ENCODE measurements around the gene RPS19. TPM values are rescaled to one million over a fixed set of nuclear protein-coding genes. Genes with fewer than 3 reads are reported as not detected.

The RPS19 gene
- polyA plus RNA-seq, 1 donor (not counting 4 experiments of a cell fraction or from before 2014, with no cell fraction given): 2,290 TPM

GRCh38 chr19:41895745-41896580 lies 35.9 kb downstream of the RPS19 start:
- FAIRE-seq (no peak), DNase-seq (ENCODE audit: low read depth, low spot score) (no peak)
- dilution Hi-C loops (cut with MboI; ENCODE audit: extremely low pct_ligation_motif_present, low sequenced_read_pairs): no loop called here
- Histone ChIP-seq H3K79me2 (ENCODE audit: control insufficient read depth, insufficient read depth, low read length) (peaks cover 6% of the 10 kb centered on the region), H3K36me3 (ENCODE audit: control insufficient read depth in 2 of 2, extremely low read depth in 1 of 2, insufficient read depth in 2 of 2, low read length in 2 of 2) (peaks cover 36 to 52% of the 10 kb centered on the region in 2 experiments), H3K27ac (ENCODE audit: control insufficient read depth, insufficient read depth, low read length) (no peak overlapping the region), H2AFZ (ENCODE audit: control insufficient read depth, low read length) (no peak overlapping the region), H3K4me2 (ENCODE audit: control insufficient read depth, extremely low read depth, insufficient read depth, low read depth, low read length) (no peak overlapping the region), H3K9me3 (ENCODE audit: control insufficient read depth, low read depth, low read length) (no peaks in the 10 kb centered on the region), H3K4me1 (ENCODE audit: control insufficient read depth, extremely low read depth, insufficient read depth, low read length) (no peaks in the 10 kb centered on the region), H3K9ac (ENCODE audit: control insufficient read depth, extremely low read depth, insufficient read depth, low read length) (no peak overlapping the region), H3K27me3 (ENCODE audit: control insufficient read depth, extremely low read depth, insufficient read depth, low read length) (no peaks in the 10 kb centered on the region), H3K9me1 (ENCODE audit: control insufficient read depth, extremely low read depth, insufficient read depth, low read length) (no peaks in the 10 kb centered on the region), H4K20me1 (ENCODE audit: control insufficient read depth, extremely low read depth, insufficient read depth, low read length) (no peaks in the 10 kb centered on the region), H3K4me3 (ENCODE audit: control insufficient read depth in 2 of 3, extremely low read depth in 1 of 3, insufficient read depth in 2 of 3, low read depth in 1 of 3, low read length in 3 of 3) (no peak overlapping the region)
- TF ChIP-seq EZH2 (IDR thresholded peaks at IDR 0.05; ENCODE audit: low read length) (no peak), CTCF (optimal IDR thresholded peaks at IDR 0.05 in 1 of 3, IDR thresholded peaks at IDR 0.05 in 1 of 3, conservative IDR thresholded peaks at IDR 0.05 in 1 of 3; ENCODE audit: extremely low read depth in 1 of 3, insufficient read depth in 2 of 3, low read length in 3 of 3) (peak in 1 of 3 experiments; percentile 28)

- DNase-seq (ENCODE audit: low read depth, low spot score) (no peak), FAIRE-seq (no peak)
- no peak overlapping the region for H3K4me2 ChIP-seq (ENCODE audit: control insufficient read depth, extremely low read depth, insufficient read depth, low read depth, low read length)
- no peak overlapping the region for H3K4me3 ChIP-seq (ENCODE audit: control insufficient read depth in 2 of 3, extremely low read depth in 1 of 3, insufficient read depth in 2 of 3, low read depth in 1 of 3, low read length in 3 of 3)
- H3K79me2 ChIP-seq (ENCODE audit: control insufficient read depth, insufficient read depth, low read length): peaks cover 5% of the 10 kb centered on the region
- H3K27me3 ChIP-seq (ENCODE audit: control insufficient read depth, extremely low read depth, insufficient read depth, low read length): no peaks in the 10 kb centered on the region
- peaks cover 32 to 54% of the 10 kb centered on the region in 2 experiments for H3K36me3 ChIP-seq (ENCODE audit: control insufficient read depth in 2 of 2, extremely low read depth in 1 of 2, insufficient read depth in 2 of 2, low read length in 2 of 2)
- no peak overlapping the region for H3K27ac ChIP-seq (ENCODE audit: control insufficient read depth, insufficient read depth, low read length)
- no peaks in the 10 kb centered on the region for H3K4me1 ChIP-seq (ENCODE audit: control insufficient read depth, extremely low read depth, insufficient read depth, low read length)
- H3K9ac ChIP-seq (ENCODE audit: control insufficient read depth, extremely low read depth, insufficient read depth, low read length): no peak overlapping the region
- H2AFZ ChIP-seq (ENCODE audit: control insufficient read depth, low read length): no peak overlapping the region
- dilution Hi-C loops (cut with MboI; ENCODE audit: extremely low pct_ligation_motif_present, low sequenced_read_pairs): no loop called here
- H3K9me3 ChIP-seq (ENCODE audit: control insufficient read depth, low read depth, low read length): no peaks in the 10 kb centered on the region
- no peaks in the 10 kb centered on the region for H3K9me1 ChIP-seq (ENCODE audit: control insufficient read depth, extremely low read depth, insufficient read depth, low read length)
- no peak for TF ChIP-seq CTCF (optimal IDR thresholded peaks at IDR 0.05 in 1 of 3, IDR thresholded peaks at IDR 0.05 in 1 of 3, conservative IDR thresholded peaks at IDR 0.05 in 1 of 3; ENCODE audit: extremely low read depth in 1 of 3, insufficient read depth in 2 of 3, low read length in 3 of 3)
- TF ChIP-seq EZH2 (IDR thresholded peaks at IDR 0.05; ENCODE audit: low read length): no peak
- no peaks in the 10 kb centered on the region for H4K20me1 ChIP-seq (ENCODE audit: control insufficient read depth, extremely low read depth, insufficient read depth, low read length)
These were observed 36.5 kb downstream of the RPS19 start for GRCh38 chr19:41896581-41896942.

Data from keratinocyte (primary cell).